Measurements from ENCODE around the gene FER1L5. TPM values are rescaled to one million over a fixed set of nuclear protein-coding genes. Genes with fewer than 3 reads are reported as not detected.

FER1L5 gene
- total RNA-seq, 4 donors from 2014 or later = not detected

- Histone ChIP-seq H3K4me3 (no peak overlapping the region), H3K4me1 (peaks cover 0 to 11% (median 0%) of the 10 kb centered on the region in 3 donors), H3K27ac (peak overlapping the region in 1 of 4 donors; percentile 21), H3K9me3 (no peaks in the 10 kb centered on the region), H3K27me3 (no peaks in the 10 kb centered on the region), H3K36me3 (peaks cover 4 to 97% of the 10 kb centered on the region in 2 donors)
- WGBS, 2 donors (ENCODE audit: low coverage in 1 of 2) = 82 to 88% methylated on average over 2 to 4 of the region's 8 CpGs
- TF ChIP-seq CTCF (IDR thresholded peaks at IDR 0.05) (no peak), EP300 (IDR thresholded peaks at IDR 0.05) (no peak), POLR2AphosphoS5 (IDR thresholded peaks at IDR 0.05) (no peak)
- no peak for ATAC-seq
These were observed 40.9 kb upstream of the FER1L5 start for GRCh38 chr2:96601382-96602292.

GRCh38 chr2:96602330-96602823 lies 40.2 kb upstream of the FER1L5 start:
- ATAC-seq = no peak
- Histone ChIP-seq H3K4me3 (no peak overlapping the region), H3K36me3 (peaks cover 4 to 97% of the 10 kb centered on the region in 2 donors), H3K9me3 (no peaks in the 10 kb centered on the region), H3K27me3 (no peaks in the 10 kb centered on the region), H3K4me1 (peaks cover 0 to 17% (median 0%) of the 10 kb centered on the region in 3 donors), H3K27ac (peak overlapping the region in 1 of 4 donors; percentile 21)
- 100% methylated on average over 2 of the region's 2 CpGs; no CpG with 5 or more reads in 1 of the 2 donors for WGBS, 2 donors (ENCODE audit: low coverage in 1 of 2)
- TF ChIP-seq CTCF (IDR thresholded peaks at IDR 0.05) = no peak
- no peak for TF ChIP-seq POLR2A (IDR thresholded peaks at IDR 0.05)
- no peak for TF ChIP-seq EP300 (IDR thresholded peaks at IDR 0.05)
- no peak for TF ChIP-seq POLR2AphosphoS5 (IDR thresholded peaks at IDR 0.05)

GRCh38 chr2:96604104-96604503 lies 38.5 kb upstream of the FER1L5 start:
- no peak overlapping the region for H3K4me3 ChIP-seq
- peaks cover 0 to 27% (median 0%) of the 10 kb centered on the region in 3 donors for H3K4me1 ChIP-seq
- WGBS, 2 donors (ENCODE audit: low coverage in 1 of 2) = 67% methylated on average over 1 of the region's 2 CpGs; no CpG with 5 or more reads in 1 of the 2 donors
- H3K27ac ChIP-seq = no peak overlapping the region
- no peaks in the 10 kb centered on the region for H3K9me3 ChIP-seq
- ATAC-seq = no peak
- H3K36me3 ChIP-seq = peaks cover 4 to 100% of the 10 kb centered on the region in 2 donors
- no peaks in the 10 kb centered on the region for H3K27me3 ChIP-seq
- TF ChIP-seq POLR2A (IDR thresholded peaks at IDR 0.05) = no peak
- TF ChIP-seq POLR2AphosphoS5 (IDR thresholded peaks at IDR 0.05) = no peak
- peak in 1 of 4 experiments; percentile 25 for TF ChIP-seq CTCF (IDR thresholded peaks at IDR 0.05)
- TF ChIP-seq EP300 (IDR thresholded peaks at IDR 0.05) = no peak

GRCh38 chr2:96608469-96609455 lies 33.8 kb upstream of the FER1L5 start:
- WGBS, 2 donors (ENCODE audit: low coverage in 1 of 2) = 17 to 66% methylated on average over 1 to 4 of the region's 13 CpGs
- Histone ChIP-seq H3K9me3 (no peaks in the 10 kb centered on the region), H3K4me3 (no peak overlapping the region), H3K36me3 (peaks cover 9 to 100% of the 10 kb centered on the region in 2 donors), H3K27me3 (no peaks in the 10 kb centered on the region), H3K4me1 (peaks cover 0 to 32% (median 0%) of the 10 kb centered on the region in 3 donors), H3K27ac (peak overlapping the region in 2 of 4 donors; percentile 0 to 2)
- TF ChIP-seq POLR2A (IDR thresholded peaks at IDR 0.05) (no peak), CTCF (IDR thresholded peaks at IDR 0.05) (no peak), EP300 (IDR thresholded peaks at IDR 0.05) (no peak), POLR2AphosphoS5 (IDR thresholded peaks at IDR 0.05) (no peak)
- no peak for ATAC-seq
